LNCAP (cell line): Measurements from ENCODE around the gene TTYH3.

Experiments used
- TF ChIP-seq, protein P1 (sequence below): fragments of 450-650 bp; IDR thresholded peaks from 2 replicates; pipeline ENCODE4 v1.5.1; 2017; ENCODE audit warnings: mild to moderate bottlenecking

TTYH3 gene

GRCh38 chr7:2611401-2611800 lies 20.4 kb upstream of the TTYH3 start:
- TF ChIP-seq, protein P1, sequence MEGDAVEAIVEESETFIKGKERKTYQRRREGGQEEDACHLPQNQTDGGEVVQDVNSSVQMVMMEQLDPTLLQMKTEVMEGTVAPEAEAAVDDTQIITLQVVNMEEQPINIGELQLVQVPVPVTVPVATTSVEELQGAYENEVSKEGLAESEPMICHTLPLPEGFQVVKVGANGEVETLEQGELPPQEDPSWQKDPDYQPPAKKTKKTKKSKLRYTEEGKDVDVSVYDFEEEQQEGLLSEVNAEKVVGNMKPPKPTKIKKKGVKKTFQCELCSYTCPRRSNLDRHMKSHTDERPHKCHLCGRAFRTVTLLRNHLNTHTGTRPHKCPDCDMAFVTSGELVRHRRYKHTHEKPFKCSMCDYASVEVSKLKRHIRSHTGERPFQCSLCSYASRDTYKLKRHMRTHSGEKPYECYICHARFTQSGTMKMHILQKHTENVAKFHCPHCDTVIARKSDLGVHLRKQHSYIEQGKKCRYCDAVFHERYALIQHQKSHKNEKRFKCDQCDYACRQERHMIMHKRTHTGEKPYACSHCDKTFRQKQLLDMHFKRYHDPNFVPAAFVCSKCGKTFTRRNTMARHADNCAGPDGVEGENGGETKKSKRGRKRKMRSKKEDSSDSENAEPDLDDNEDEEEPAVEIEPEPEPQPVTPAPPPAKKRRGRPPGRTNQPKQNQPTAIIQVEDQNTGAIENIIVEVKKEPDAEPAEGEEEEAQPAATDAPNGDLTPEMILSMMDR = no peak

GRCh38 chr7:2611922-2612321 lies 19.9 kb upstream of the TTYH3 start:
- TF ChIP-seq, protein P1 = no peak

DNA sequence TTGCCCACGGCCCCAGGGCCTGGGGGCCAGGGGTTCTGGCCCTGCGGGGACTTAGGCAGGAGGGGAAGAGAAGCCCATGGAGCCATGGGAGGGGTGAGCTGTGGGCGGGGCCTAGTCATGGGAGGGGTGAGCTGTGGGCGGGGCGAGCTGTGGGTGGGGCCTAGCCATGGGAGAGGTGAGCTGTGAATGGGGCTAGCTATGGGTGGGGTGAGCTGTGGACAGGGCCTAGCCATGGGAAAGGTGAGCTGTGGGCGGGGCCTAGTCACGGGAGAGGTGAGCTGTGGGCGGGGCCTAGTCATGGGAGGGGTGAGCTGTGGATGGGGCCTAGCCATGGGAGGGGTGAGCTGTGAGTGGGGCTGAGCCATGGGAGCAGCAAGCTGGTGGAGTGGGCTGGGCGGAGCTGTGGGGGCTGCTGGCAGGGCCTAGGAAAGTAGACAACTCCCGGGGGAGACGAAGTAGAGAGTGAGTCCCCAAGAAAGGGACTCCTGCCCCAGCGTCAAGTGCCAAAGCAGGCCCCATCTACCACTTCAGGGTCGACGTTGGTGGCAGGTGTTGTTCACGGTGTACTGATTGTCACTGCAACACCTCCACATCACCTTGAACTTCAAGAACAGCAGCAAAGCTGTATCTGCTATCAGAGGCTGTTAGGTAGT lies 19.2 kb upstream of the TTYH3 start:
- TF ChIP-seq, protein P1 = no peak

DNA sequence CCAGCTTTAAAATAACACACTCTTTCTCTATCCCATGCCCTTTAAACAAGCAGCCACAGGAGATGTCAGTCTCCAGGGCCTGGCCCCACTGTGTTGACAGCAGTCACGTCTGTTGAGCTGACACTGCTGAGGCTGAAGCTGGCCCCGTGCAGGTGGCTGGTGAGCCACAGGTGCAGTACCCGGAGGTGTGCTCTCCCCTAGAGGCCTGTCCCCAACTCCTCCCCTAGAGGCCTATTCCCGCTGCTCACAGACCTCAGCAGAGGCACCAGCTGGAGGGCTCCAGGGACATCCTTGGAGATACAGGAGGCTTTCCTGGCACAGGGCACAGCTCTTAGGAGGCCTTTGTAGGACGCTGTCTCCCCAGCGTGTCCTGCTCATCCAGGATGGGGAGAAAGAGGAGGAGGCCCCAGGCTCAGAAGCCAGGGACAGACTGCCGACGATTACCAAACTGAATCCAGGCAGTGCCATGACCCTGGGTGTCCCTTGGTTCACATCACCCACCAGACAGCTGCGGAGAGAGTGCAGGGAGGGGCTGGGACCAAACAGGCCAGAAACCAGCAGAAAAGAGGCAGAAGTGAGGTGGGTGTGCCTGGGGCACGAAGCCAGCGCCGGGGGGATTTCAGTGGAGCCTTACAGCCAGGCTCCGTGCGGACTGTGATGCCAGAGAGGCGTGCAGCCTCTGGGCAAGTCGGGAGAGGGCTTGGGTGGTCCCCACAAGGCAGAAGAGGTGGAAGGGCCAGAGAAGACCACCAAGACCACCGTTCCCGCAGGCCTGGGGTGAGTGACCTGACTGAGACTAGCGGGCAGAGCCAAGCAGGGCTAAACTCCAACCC lies 18.5 kb upstream of the TTYH3 start:
- TF ChIP-seq, protein P1 = no peak

GRCh38 chr7:2613931-2614600 lies 17.7 kb upstream of the TTYH3 start:
- TF ChIP-seq, protein P1 = no peak

DNA sequence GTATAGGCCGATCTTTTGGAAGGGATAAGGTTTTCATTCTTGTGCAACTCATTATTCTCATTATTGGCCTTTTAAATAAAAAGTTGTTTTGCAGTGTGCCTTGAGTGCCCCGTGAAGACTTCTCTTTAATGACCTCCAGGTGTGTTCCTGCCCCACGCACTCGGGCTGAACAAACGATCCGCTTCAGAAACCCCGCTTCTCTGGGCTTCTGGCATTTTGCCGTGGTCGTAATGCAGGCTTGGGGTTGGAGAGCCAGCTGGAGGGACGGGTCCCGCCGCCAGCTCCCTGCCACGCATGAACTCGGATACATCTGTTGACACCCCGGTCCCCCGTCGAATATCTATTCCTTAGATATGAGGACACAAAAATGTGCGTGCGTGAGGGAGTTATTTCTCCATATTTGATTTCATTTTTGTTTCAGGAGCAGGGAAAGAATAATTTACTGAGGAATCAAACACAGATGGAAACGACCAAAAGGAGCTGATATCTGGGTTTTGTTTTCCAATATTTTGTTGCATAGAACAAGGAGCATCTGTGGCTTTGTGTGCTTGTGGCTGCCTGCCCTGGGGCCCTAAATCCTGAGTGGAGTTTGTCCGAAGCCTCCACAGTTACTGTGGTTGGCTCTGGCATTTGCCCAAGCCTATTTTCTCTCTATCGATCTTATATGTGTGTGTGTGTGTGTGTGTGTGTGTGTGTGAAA lies 17.0 kb upstream of the TTYH3 start:
- TF ChIP-seq, protein P1 = no peak
